GM12878 (cell line): ENCODE measurements around the gene SECTM1. TPM values are rescaled to one million over a fixed set of nuclear protein-coding genes. Genes with fewer than 3 reads are reported as not detected.

Experiments
- BACH1 ChIP-seq: fragments of 450-650 bp; IDR thresholded peaks from 2 replicates; pipeline ENCODE4 v1.6.1; 2017; ENCODE audit warnings: mild to moderate bottlenecking, borderline replicate concordance
- BRCA1 ChIP-seq: IDR thresholded peaks from 2 replicates; pipeline ENCODE4 v1.6.1; 2011; ENCODE audit warnings: low read depth, low read length, improper control_type of control experiment
- CBX5 ChIP-seq: sonication (generic); IDR thresholded peaks from 2 replicates; pipeline ENCODE4 v1.6.1; 2016; ENCODE audit warnings: low read depth, moderate library complexity, mild to moderate bottlenecking, inconsistent platforms
- HDAC2 ChIP-seq: fragments of 200-600 bp; sonication (generic); IDR thresholded peaks from 2 replicates; pipeline ENCODE4 v1.6.1; 2017
- JUNB ChIP-seq: IDR thresholded peaks from 2 replicates; pipeline ENCODE4 v1.6.1; 2016; ENCODE audit warnings: antibody characterized with exemption, mild to moderate bottlenecking
- NBN ChIP-seq: fragments of 450-650 bp; IDR thresholded peaks from 2 replicates; pipeline ENCODE4 v1.6.1; 2016
- NFIC ChIP-seq: IDR thresholded peaks from 2 replicates; pipeline ENCODE4 v1.6.1; 2012; ENCODE audit warnings: low read depth, mild to moderate bottlenecking, inconsistent platforms, low read length, moderate library complexity
- NFYA ChIP-seq: IDR thresholded peaks from 2 replicates; pipeline ENCODE4 v1.6.1; 2011; ENCODE audit warnings: low read depth, mild to moderate bottlenecking, low read length, improper control_type of control experiment, borderline replicate concordance
- RAD51 ChIP-seq: fragments of 450-650 bp; IDR thresholded peaks from 2 replicates; pipeline ENCODE4 v1.6.1; 2016; ENCODE audit warnings: moderate library complexity, mild to moderate bottlenecking, inconsistent platforms
- RBBP5 ChIP-seq: fragments of 200-600 bp; sonication (generic); conservative IDR thresholded peaks from 2 replicates; pipeline ENCODE4 v1.6.1; 2016
- SRF ChIP-seq, 2 experiments: IDR thresholded peaks; 2 replicates each; pipeline ENCODE4 v1.6.1; 2011; ENCODE audit warnings: low read depth in 2 of 2, low read length in 2 of 2, mild to moderate bottlenecking in 1 of 2, moderate library complexity in 1 of 2
- STAT3 ChIP-seq: IDR thresholded peaks from 2 replicates; pipeline ENCODE4 v1.6.1; 2011; ENCODE audit warnings: low read depth, low read length, improper control_type of control experiment
- TARDBP ChIP-seq: IDR thresholded peaks from 2 replicates; pipeline ENCODE4 v1.6.1; 2016; ENCODE audit warnings: borderline replicate concordance
- TCF3 ChIP-seq: IDR thresholded peaks from 2 replicates; pipeline ENCODE4 v1.6.1; 2012; ENCODE audit warnings: low read depth, mild to moderate bottlenecking, low read length, borderline replicate concordance; ENCODE audit not compliant: insufficient read depth
- YBX1 ChIP-seq: fragments of 450-650 bp; IDR thresholded peaks from 2 replicates; pipeline ENCODE4 v1.6.1; 2016; ENCODE audit warnings: antibody characterized with exemption
- ZNF24 ChIP-seq: fragments of 450-650 bp; IDR thresholded peaks from 2 replicates; pipeline ENCODE4 v1.6.1; 2017; ENCODE audit warnings: antibody characterized with exemption, mild to moderate bottlenecking
- ZNF274 ChIP-seq: IDR thresholded peaks from one replicate; pipeline ENCODE4 v1.8.0; 2011; ENCODE audit not compliant: insufficient read length, insufficient read depth
- polyA plus RNA-seq, 11 experiments: library from polyadenylated mRNA; depleted of rRNA in 4 of 11; unstranded in 6 of 11; stranded (reverse) in 5 of 11; fragments of >200 nt; fragmentation: Nextera tagmentation in 4 of 11; fragmentation: Illumina TruSeq in 1 of 11; extraction: Ambion mirVana in 4 of 11; extraction: Trizol in 1 of 11; gene quantifications; 1 replicate in 1 of 11; 2 replicates in 10 of 11; pipeline versions ENCODE4 v1.2.1 to v1.2.3, GENCODE V29; 2011 to 2016; ENCODE audit warnings: inconsistent platforms in 2 of 11, missing spikeins in 2 of 11, low read depth in 1 of 11
- total RNA-seq, 4 experiments: library from RNA; depleted of rRNA in 3 of 4; stranded (reverse); fragments of >200 nt in 3 of 4; fragmentation: Illumina TruSeq in 1 of 4; extraction: Trizol in 1 of 4; gene quantifications; 2 replicates each; pipeline versions ENCODE4 v1.2.1 to v1.2.3, GENCODE V29; 2013 to 2021
- TF ChIP-seq, protein P1 (sequence below): fragments of 450-650 bp; formaldehyde crosslinking; IDR thresholded peaks from 2 replicates; pipeline ENCODE4 v1.4.0; 2020; ENCODE audit warnings: mild to moderate bottlenecking, moderate library complexity
- TF ChIP-seq, protein P2 (sequence below): fragments of 450-650 bp; conservative IDR thresholded peaks from 2 replicates; pipeline ENCODE4 v1.6.1; 2017; ENCODE audit warnings: mild to moderate bottlenecking, moderate library complexity
- TF ChIP-seq, protein P3 (sequence below): IDR thresholded peaks from 2 replicates; pipeline ENCODE4 v1.6.1; 2011; ENCODE audit warnings: low read depth, mild to moderate bottlenecking, low read length, moderate library complexity, borderline replicate concordance; ENCODE audit errors: extremely low read depth
- TF ChIP-seq, protein P4 (sequence below): fragments of 450-650 bp; IDR thresholded peaks from 2 replicates; pipeline ENCODE4 v1.6.1; 2014; ENCODE audit warnings: mild to moderate bottlenecking
- TF ChIP-seq, protein P5 (sequence below): IDR thresholded peaks from 2 replicates; pipeline ENCODE4 v1.6.1; 2011; ENCODE audit warnings: mild to moderate bottlenecking, low read depth, low read length, moderate library complexity; ENCODE audit not compliant: insufficient replicate concordance

Gene SECTM1
- total and polyA plus RNA-seq, 10 of the 15 experiments (the other 5 are each of a cell fraction or from before 2014, with no cell fraction given), result 0.10 to 0.13 (median 0.12) TPM; not detected in 7

DNA sequence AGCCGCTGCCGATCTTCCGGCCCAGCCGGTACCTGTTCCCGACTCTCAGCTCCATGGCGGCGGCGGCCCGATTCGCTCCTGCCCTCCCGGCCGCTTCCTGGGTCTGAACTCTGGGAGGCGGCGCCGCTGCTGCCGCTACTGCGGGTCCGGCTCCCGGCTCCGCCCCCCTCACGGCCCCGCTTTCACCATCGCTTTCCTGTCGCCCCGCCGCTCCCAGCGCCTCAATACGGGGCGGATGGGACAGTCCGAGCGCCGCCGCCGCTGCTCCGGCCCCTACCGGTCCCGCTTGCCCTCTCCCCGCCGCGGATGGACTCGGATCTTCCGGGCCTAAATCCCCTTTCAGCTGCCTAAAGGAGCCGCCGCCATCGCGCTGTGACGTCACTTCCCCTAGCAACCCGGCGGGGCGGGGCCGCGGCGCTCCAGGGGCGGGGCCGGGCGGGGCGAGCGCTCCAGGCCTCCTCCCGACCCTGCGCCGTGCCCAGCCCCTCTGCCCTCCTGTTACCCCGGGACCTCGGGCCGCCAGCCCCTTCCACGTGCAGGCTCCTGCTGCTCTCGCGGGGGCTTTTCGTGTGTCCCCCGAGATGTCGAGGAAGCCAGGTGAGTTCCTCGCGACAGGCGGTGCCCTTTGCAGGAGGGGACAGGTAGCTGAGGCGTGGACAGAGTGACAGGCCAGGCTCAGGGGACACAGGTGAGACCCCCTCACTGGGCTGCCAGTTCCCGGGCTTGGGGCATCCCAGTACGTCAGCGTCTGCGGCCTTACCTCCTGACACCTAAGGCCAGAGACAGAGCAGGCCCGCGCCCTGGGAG is 60.0 kb downstream of the SECTM1 start, which contains the start of gene CSNK1D (continued):
- TF ChIP-seq, protein P1, sequence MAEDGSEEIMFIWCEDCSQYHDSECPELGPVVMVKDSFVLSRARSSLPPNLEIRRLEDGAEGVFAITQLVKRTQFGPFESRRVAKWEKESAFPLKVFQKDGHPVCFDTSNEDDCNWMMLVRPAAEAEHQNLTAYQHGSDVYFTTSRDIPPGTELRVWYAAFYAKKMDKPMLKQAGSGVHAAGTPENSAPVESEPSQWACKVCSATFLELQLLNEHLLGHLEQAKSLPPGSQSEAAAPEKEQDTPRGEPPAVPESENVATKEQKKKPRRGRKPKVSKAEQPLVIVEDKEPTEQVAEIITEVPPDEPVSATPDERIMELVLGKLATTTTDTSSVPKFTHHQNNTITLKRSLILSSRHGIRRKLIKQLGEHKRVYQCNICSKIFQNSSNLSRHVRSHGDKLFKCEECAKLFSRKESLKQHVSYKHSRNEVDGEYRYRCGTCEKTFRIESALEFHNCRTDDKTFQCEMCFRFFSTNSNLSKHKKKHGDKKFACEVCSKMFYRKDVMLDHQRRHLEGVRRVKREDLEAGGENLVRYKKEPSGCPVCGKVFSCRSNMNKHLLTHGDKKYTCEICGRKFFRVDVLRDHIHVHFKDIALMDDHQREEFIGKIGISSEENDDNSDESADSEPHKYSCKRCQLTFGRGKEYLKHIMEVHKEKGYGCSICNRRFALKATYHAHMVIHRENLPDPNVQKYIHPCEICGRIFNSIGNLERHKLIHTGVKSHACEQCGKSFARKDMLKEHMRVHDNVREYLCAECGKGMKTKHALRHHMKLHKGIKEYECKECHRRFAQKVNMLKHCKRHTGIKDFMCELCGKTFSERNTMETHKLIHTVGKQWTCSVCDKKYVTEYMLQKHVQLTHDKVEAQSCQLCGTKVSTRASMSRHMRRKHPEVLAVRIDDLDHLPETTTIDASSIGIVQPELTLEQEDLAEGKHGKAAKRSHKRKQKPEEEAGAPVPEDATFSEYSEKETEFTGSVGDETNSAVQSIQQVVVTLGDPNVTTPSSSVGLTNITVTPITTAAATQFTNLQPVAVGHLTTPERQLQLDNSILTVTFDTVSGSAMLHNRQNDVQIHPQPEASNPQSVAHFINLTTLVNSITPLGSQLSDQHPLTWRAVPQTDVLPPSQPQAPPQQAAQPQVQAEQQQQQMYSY (CRISPR knock-in tag), result no peak
- TF ChIP-seq TCF3 (no peak), RAD51 (no peak), STAT3 (no peak), HDAC2 (no peak), NFIC (no peak), YBX1 (no peak), CBX5 (no peak), BRCA1 (no peak; the same call in 1 of the 2 replicates), ZNF24 (peak; percentile 73), BACH1 (peak; percentile 72), RBBP5 (no peak), TARDBP (no peak), NBN (peak; percentile 99), ZNF274 (no peak), NFYA (no peak), JUNB (no peak), SRF (IDR thresholded peaks at IDR 0.05; ENCODE audit: low read depth in 2 of 2, low read length in 2 of 2) (no peak)
- TF ChIP-seq, protein P2, sequence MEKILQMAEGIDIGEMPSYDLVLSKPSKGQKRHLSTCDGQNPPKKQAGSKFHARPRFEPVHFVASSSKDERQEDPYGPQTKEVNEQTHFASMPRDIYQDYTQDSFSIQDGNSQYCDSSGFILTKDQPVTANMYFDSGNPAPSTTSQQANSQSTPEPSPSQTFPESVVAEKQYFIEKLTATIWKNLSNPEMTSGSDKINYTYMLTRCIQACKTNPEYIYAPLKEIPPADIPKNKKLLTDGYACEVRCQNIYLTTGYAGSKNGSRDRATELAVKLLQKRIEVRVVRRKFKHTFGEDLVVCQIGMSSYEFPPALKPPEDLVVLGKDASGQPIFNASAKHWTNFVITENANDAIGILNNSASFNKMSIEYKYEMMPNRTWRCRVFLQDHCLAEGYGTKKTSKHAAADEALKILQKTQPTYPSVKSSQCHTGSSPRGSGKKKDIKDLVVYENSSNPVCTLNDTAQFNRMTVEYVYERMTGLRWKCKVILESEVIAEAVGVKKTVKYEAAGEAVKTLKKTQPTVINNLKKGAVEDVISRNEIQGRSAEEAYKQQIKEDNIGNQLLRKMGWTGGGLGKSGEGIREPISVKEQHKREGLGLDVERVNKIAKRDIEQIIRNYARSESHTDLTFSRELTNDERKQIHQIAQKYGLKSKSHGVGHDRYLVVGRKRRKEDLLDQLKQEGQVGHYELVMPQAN, result no peak; the same call in 1 of the 2 replicates
- TF ChIP-seq, protein P3, sequence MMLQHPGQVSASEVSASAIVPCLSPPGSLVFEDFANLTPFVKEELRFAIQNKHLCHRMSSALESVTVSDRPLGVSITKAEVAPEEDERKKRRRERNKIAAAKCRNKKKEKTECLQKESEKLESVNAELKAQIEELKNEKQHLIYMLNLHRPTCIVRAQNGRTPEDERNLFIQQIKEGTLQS, result no peak
- TF ChIP-seq, protein P4, sequence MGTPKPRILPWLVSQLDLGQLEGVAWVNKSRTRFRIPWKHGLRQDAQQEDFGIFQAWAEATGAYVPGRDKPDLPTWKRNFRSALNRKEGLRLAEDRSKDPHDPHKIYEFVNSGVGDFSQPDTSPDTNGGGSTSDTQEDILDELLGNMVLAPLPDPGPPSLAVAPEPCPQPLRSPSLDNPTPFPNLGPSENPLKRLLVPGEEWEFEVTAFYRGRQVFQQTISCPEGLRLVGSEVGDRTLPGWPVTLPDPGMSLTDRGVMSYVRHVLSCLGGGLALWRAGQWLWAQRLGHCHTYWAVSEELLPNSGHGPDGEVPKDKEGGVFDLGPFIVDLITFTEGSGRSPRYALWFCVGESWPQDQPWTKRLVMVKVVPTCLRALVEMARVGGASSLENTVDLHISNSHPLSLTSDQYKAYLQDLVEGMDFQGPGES, result no peak
- TF ChIP-seq, protein P5, sequence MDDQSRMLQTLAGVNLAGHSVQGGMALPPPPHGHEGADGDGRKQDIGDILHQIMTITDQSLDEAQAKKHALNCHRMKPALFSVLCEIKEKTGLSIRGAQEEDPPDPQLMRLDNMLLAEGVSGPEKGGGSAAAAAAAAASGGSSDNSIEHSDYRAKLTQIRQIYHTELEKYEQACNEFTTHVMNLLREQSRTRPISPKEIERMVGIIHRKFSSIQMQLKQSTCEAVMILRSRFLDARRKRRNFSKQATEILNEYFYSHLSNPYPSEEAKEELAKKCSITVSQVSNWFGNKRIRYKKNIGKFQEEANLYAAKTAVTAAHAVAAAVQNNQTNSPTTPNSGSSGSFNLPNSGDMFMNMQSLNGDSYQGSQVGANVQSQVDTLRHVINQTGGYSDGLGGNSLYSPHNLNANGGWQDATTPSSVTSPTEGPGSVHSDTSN, result no peak
